A549 (cell line): ENCODE measurements around the gene KRT73. TPM values are rescaled to one million over a fixed set of nuclear protein-coding genes. Genes with fewer than 3 reads are reported as not detected.

Experiments used
- polyA plus RNA-seq, 4 experiments: library from polyadenylated mRNA; depleted of rRNA in 3 of 4; stranded (reverse); fragments of >200 nt; fragmentation: RNase III in 1 of 4; extraction: RNeasy Plus Mini Kit Qiagen cat#74134 plus additional on column Dnase treatment in 1 of 4; gene quantifications; 2 replicates in 3 of 4; 3 replicates in 1 of 4; pipeline ENCODE4 v1.2.3, GENCODE V29; 2011 to 2017

Gene KRT73
- polyA plus RNA-seq, 2 of the 4 experiments (the other 2 are of a cell fraction) = not detected

Other genes starting within 250 kb of the KRT73 start
- gene KRT84, start 232.9 kb downstream of the KRT73 start, polyA plus RNA-seq (2011; rRNA removed) = not detected in 2 replicates
- not detected in 3 replicates for gene KRT84, start 232.9 kb downstream of the KRT73 start, polyA plus RNA-seq (2017; fragmentation: RNase III; extraction: RNeasy Plus Mini Kit Qiagen cat#74134 plus additional on column Dnase treatment)
- gene KRT82, start 212.2 kb downstream of the KRT73 start, polyA plus RNA-seq (2011; rRNA removed) = not detected in 2 replicates
- gene KRT82, start 212.2 kb downstream of the KRT73 start, polyA plus RNA-seq (2017; fragmentation: RNase III; extraction: RNeasy Plus Mini Kit Qiagen cat#74134 plus additional on column Dnase treatment) = not detected in 3 replicates
- not detected in 2 replicates for gene KRT75, start 184.2 kb downstream of the KRT73 start, polyA plus RNA-seq (2011; rRNA removed)
- gene KRT75, start 184.2 kb downstream of the KRT73 start, polyA plus RNA-seq (2017; fragmentation: RNase III; extraction: RNeasy Plus Mini Kit Qiagen cat#74134 plus additional on column Dnase treatment) = not detected in 3 replicates
- gene KRT6B, start 166.4 kb downstream of the KRT73 start, polyA plus RNA-seq (2011; rRNA removed) = not detected in 2 replicates
- not detected in 3 replicates for gene KRT6B, start 166.4 kb downstream of the KRT73 start, polyA plus RNA-seq (2017; fragmentation: RNase III; extraction: RNeasy Plus Mini Kit Qiagen cat#74134 plus additional on column Dnase treatment)
- not detected in 2 replicates for gene KRT6C, start 144.8 kb downstream of the KRT73 start, polyA plus RNA-seq (2011; rRNA removed)
- not detected in 3 replicates for gene KRT6C, start 144.8 kb downstream of the KRT73 start, polyA plus RNA-seq (2017; fragmentation: RNase III; extraction: RNeasy Plus Mini Kit Qiagen cat#74134 plus additional on column Dnase treatment)
- gene KRT6A, start 125.3 kb downstream of the KRT73 start, polyA plus RNA-seq (2011; rRNA removed) = 0.04 and 0.09 TPM in 2 replicates
- 0.07 to 0.14 TPM (median 0.11 TPM) in 3 replicates for gene KRT6A, start 125.3 kb downstream of the KRT73 start, polyA plus RNA-seq (2017; fragmentation: RNase III; extraction: RNeasy Plus Mini Kit Qiagen cat#74134 plus additional on column Dnase treatment)
- 0.06 TPM in 1 of 2 replicates, not detected in the other for gene KRT5, start 98.2 kb downstream of the KRT73 start, polyA plus RNA-seq (2011; rRNA removed)
- gene KRT5, start 98.2 kb downstream of the KRT73 start, polyA plus RNA-seq (2017; fragmentation: RNase III; extraction: RNeasy Plus Mini Kit Qiagen cat#74134 plus additional on column Dnase treatment) = 0.08 to 0.25 TPM in 2 of 3 replicates, not detected in the other
- not detected in 2 replicates for gene KRT71, start 65.4 kb downstream of the KRT73 start, polyA plus RNA-seq (2011; rRNA removed)
- gene KRT71, start 65.4 kb downstream of the KRT73 start, polyA plus RNA-seq (2017; fragmentation: RNase III; extraction: RNeasy Plus Mini Kit Qiagen cat#74134 plus additional on column Dnase treatment) = not detected in 3 replicates
- not detected in 2 replicates for gene KRT74, start 44.7 kb downstream of the KRT73 start, polyA plus RNA-seq (2011; rRNA removed)
- gene KRT74, start 44.7 kb downstream of the KRT73 start, polyA plus RNA-seq (2017; fragmentation: RNase III; extraction: RNeasy Plus Mini Kit Qiagen cat#74134 plus additional on column Dnase treatment) = not detected in 3 replicates
- gene KRT72, start 17.1 kb downstream of the KRT73 start, polyA plus RNA-seq (2011; rRNA removed) = not detected in 2 replicates
- gene KRT72, start 17.1 kb downstream of the KRT73 start, polyA plus RNA-seq (2017; fragmentation: RNase III; extraction: RNeasy Plus Mini Kit Qiagen cat#74134 plus additional on column Dnase treatment) = not detected in 3 replicates
- gene KRT2, start 33.7 kb upstream of the KRT73 start, polyA plus RNA-seq (2011; rRNA removed) = 0.09 TPM in 1 of 2 replicates, not detected in the other
- gene KRT2, start 33.7 kb upstream of the KRT73 start, polyA plus RNA-seq (2017; fragmentation: RNase III; extraction: RNeasy Plus Mini Kit Qiagen cat#74134 plus additional on column Dnase treatment) = 0.08 TPM in 1 of 3 replicates, not detected in the others
- gene KRT1, start 61.8 kb upstream of the KRT73 start, polyA plus RNA-seq (2011; rRNA removed) = not detected in 2 replicates
- not detected in 3 replicates for gene KRT1, start 61.8 kb upstream of the KRT73 start, polyA plus RNA-seq (2017; fragmentation: RNase III; extraction: RNeasy Plus Mini Kit Qiagen cat#74134 plus additional on column Dnase treatment)
- 0.03 TPM in 2 replicates for gene KRT77, start 85.0 kb upstream of the KRT73 start, polyA plus RNA-seq (2011; rRNA removed)
- not detected in 3 replicates for gene KRT77, start 85.0 kb upstream of the KRT73 start, polyA plus RNA-seq (2017; fragmentation: RNase III; extraction: RNeasy Plus Mini Kit Qiagen cat#74134 plus additional on column Dnase treatment)
- gene KRT76, start 158.8 kb upstream of the KRT73 start, polyA plus RNA-seq (2011; rRNA removed) = not detected in 2 replicates
- gene KRT76, start 158.8 kb upstream of the KRT73 start, polyA plus RNA-seq (2017; fragmentation: RNase III; extraction: RNeasy Plus Mini Kit Qiagen cat#74134 plus additional on column Dnase treatment) = not detected in 3 replicates
- 0.04 and 0.07 TPM in 2 replicates for gene KRT3, start 177.6 kb upstream of the KRT73 start, polyA plus RNA-seq (2011; rRNA removed)
- gene KRT3, start 177.6 kb upstream of the KRT73 start, polyA plus RNA-seq (2017; fragmentation: RNase III; extraction: RNeasy Plus Mini Kit Qiagen cat#74134 plus additional on column Dnase treatment) = 0.06 to 0.07 TPM in 2 of 3 replicates, not detected in the other
- gene KRT4, start 195.6 kb upstream of the KRT73 start, polyA plus RNA-seq (2011; rRNA removed) = 12.7 and 12.8 TPM in 2 replicates
- 2.1 to 3.2 TPM (median 2.8 TPM) in 3 replicates for gene KRT4, start 195.6 kb upstream of the KRT73 start, polyA plus RNA-seq (2017; fragmentation: RNase III; extraction: RNeasy Plus Mini Kit Qiagen cat#74134 plus additional on column Dnase treatment)
- gene KRT79, start 215.8 kb upstream of the KRT73 start, polyA plus RNA-seq (2011; rRNA removed) = 0.05 and 0.07 TPM in 2 replicates
- gene KRT79, start 215.8 kb upstream of the KRT73 start, polyA plus RNA-seq (2017; fragmentation: RNase III; extraction: RNeasy Plus Mini Kit Qiagen cat#74134 plus additional on column Dnase treatment) = 0.08 TPM in 1 of 3 replicates, not detected in the others
- gene KRT78, start 230.4 kb upstream of the KRT73 start, polyA plus RNA-seq (2011; rRNA removed) = 0.09 TPM in 1 of 2 replicates, not detected in the other
- 0.12 TPM in 2 of 3 replicates, not detected in the other for gene KRT78, start 230.4 kb upstream of the KRT73 start, polyA plus RNA-seq (2017; fragmentation: RNase III; extraction: RNeasy Plus Mini Kit Qiagen cat#74134 plus additional on column Dnase treatment)